Psoas muscle (tissue), 8 donors: Measurements from ENCODE around the gene RECQL5. TPM values are rescaled to one million over a fixed set of nuclear protein-coding genes. Genes with fewer than 3 reads are reported as not detected.

Experiments
- ATAC-seq, 4 donors: fragments of 200-7000 bp; cut with Tn5 transposase; one replicate each; pipeline ENCODE4 v1.9.1; 2020; ENCODE audit warnings: moderate library complexity in 3 of 4, mild to moderate bottlenecking in 2 of 4
- DNase-seq, 2 donors: peaks; one replicate each; pipeline ENCODE4 v3.0.0-alpha.2; 2020
- H3K27ac ChIP-seq: fragments of 200-600 bp; one replicate; pipeline ENCODE4 v1.8.0; 2022
- H3K27me3 ChIP-seq, 3 donors: fragments of 200-600 bp in 1 of 3; one replicate each; pipeline versions ENCODE4 v1.6.1 to v1.8.0; 2013 to 2022; ENCODE audit warnings: low read length in 2 of 3, mild to moderate bottlenecking in 2 of 3, moderate library complexity in 1 of 3; ENCODE audit not compliant: insufficient read depth in 3 of 3
- H3K36me3 ChIP-seq, 2 donors: fragments of 200-600 bp in 1 of 2; one replicate each; pipeline versions ENCODE4 v1.6.1 to v1.8.0; 2013 to 2022; ENCODE audit warnings: low read depth in 1 of 2, mild to moderate bottlenecking in 1 of 2, moderate library complexity in 1 of 2; ENCODE audit not compliant: insufficient read depth in 1 of 2
- H3K4me1 ChIP-seq: fragments of 200-600 bp; one replicate; pipeline ENCODE4 v1.8.0; 2022
- H3K4me3 ChIP-seq: fragments of 200-600 bp; one replicate; pipeline ENCODE4 v1.8.0; 2022; ENCODE audit warnings: mild to moderate bottlenecking
- H3K9me3 ChIP-seq: fragments of 200-600 bp; one replicate; pipeline ENCODE4 v1.8.0; 2022
- WGBS, 3 donors: extraction: QIAGEN DNeasy Blood & Tissue Kit; methylation state at CpG; one replicate each; pipeline versions ENCODE4 v1.1.6 to v1.1.7; 2013; 5-methylcytosine and 5-hydroxymethylcytosine counted together
- intact Hi-C, 2 donors: fragments of 100-400 bp; cut with DNase I; formaldehyde crosslinking; loops; one replicate each; pipeline versions ENCODE4 v1.11.0 to v1.14.2; 2022
- polyA plus RNA-seq, 3 donors: library from polyadenylated mRNA; stranded (reverse); fragments of 200-250 nt; gene quantifications; one replicate each; pipeline ENCODE4 v1.2.3, GENCODE V29; 2013
- total RNA-seq, 4 donors: library from RNA; stranded (reverse); fragmentation: NEBNext Ultra II Directional in 2 of 4; extraction: Animal tissue kit (Norgen Biotek cat#: 25700) in 2 of 4; gene quantifications; one replicate each; pipeline versions ENCODE4 v1.2.1 to v1.2.4, GENCODE V29; 2021 to 2023
- TF ChIP-seq, protein P1 (sequence below): fragments of 200-600 bp; IDR thresholded peaks from one replicate; pipeline ENCODE4 v1.8.0; 2022; ENCODE audit warnings: antibody characterized with exemption
- donor health status: healthy with polysubstance abuse.
- donor health status: DM: no; HTN: no; CAD: no; lungs with moderate emphysema.
- donor health status: Bipolar disorder and iron deficiency.
- donor health status: healthy.
- donor health status: DM: yes; HTN: yes; CAD: no.
- donor health status: DM: no; HTN: no; CAD: no.
- donor health status: DM: no; HTN: no; CAD: no.
- donor health status: DM: yes; HTN: yes; CAD: no.

RECQL5 gene
- total and polyA plus RNA-seq, 7 donors: 5.7 to 16.0 (median 8.0) TPM

DNA sequence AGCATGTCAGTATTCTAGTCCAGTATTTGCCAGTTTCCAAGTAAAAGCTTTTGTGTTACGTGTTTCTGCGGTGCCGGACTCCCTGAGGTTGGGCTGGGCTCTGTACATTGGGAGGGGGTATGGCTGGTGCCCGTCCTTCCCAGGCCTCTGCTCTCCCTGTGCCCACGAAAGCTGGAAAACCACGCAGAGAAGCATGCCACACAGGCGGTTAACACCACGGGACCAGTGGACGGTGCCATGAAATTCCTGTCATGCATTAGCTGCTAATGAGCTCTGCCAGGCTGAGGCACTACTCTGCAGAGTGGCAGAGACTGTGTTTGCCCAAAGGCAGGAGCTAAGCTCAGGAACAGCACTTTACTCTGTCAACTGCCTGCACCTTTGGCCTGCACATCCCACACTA is 25.6 kb downstream of the RECQL5 start:
- intact Hi-C loops: no loop called here
- Histone ChIP-seq H3K9me3 (no peaks in the 10 kb centered on the region), H3K36me3 (peaks cover 0 to 14% of the 10 kb centered on the region in 2 donors), H3K4me3 (no peak overlapping the region), H3K4me1 (peaks cover 5% of the 10 kb centered on the region), H3K27ac (no peak overlapping the region), H3K27me3 (no peaks in the 10 kb centered on the region)
- 47 to 61% (median 58%) methylated on average over 9 of the region's 9 CpGs for WGBS, 3 donors
- no peak for DNase-seq
- TF ChIP-seq, protein P1, sequence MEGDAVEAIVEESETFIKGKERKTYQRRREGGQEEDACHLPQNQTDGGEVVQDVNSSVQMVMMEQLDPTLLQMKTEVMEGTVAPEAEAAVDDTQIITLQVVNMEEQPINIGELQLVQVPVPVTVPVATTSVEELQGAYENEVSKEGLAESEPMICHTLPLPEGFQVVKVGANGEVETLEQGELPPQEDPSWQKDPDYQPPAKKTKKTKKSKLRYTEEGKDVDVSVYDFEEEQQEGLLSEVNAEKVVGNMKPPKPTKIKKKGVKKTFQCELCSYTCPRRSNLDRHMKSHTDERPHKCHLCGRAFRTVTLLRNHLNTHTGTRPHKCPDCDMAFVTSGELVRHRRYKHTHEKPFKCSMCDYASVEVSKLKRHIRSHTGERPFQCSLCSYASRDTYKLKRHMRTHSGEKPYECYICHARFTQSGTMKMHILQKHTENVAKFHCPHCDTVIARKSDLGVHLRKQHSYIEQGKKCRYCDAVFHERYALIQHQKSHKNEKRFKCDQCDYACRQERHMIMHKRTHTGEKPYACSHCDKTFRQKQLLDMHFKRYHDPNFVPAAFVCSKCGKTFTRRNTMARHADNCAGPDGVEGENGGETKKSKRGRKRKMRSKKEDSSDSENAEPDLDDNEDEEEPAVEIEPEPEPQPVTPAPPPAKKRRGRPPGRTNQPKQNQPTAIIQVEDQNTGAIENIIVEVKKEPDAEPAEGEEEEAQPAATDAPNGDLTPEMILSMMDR: no peak
- ATAC-seq: peak in 3 of 4 donors; percentile 35 to 61 (median 38)

GRCh38 chr17:75640556-75641119 is 26.3 kb downstream of the RECQL5 start:
- TF ChIP-seq, protein P1: no peak
- Histone ChIP-seq H3K4me1 (peaks cover 13% of the 10 kb centered on the region), H3K27me3 (no peaks in the 10 kb centered on the region), H3K9me3 (no peaks in the 10 kb centered on the region), H3K4me3 (no peak overlapping the region), H3K36me3 (peaks cover 0 to 7% of the 10 kb centered on the region in 2 donors), H3K27ac (no peak overlapping the region)
- no peak for ATAC-seq
- intact Hi-C loops: no loop called here
- WGBS, 3 donors: 94 to 96% (median 95%) methylated on average over 13 of the region's 13 CpGs
- DNase-seq: peak in 1 of 2 donors; percentile 17

- DNase-seq (peak in 1 of 2 donors; percentile 47), ATAC-seq (no peak)
- H3K36me3 ChIP-seq: peaks cover 0 to 2% of the 10 kb centered on the region in 2 donors
- no peak overlapping the region for H3K27ac ChIP-seq
- intact Hi-C loops: no loop called here
- no peak overlapping the region for H3K4me3 ChIP-seq
- no peaks in the 10 kb centered on the region for H3K9me3 ChIP-seq
- TF ChIP-seq, protein P1: no peak
- H3K4me1 ChIP-seq: peaks cover 19% of the 10 kb centered on the region
- WGBS, 3 donors: 91 to 95% (median 92%) methylated on average over 30 of the region's 30 CpGs
- no peaks in the 10 kb centered on the region for H3K27me3 ChIP-seq
These were observed 27.0 kb downstream of the RECQL5 start for GRCh38 chr17:75639771-75640555.

- Histone ChIP-seq H3K4me3 (no peak overlapping the region), H3K27ac (no peak overlapping the region), H3K9me3 (no peaks in the 10 kb centered on the region), H3K36me3 (no peaks in the 10 kb centered on the region), H3K27me3 (no peaks in the 10 kb centered on the region), H3K4me1 (peaks cover 26% of the 10 kb centered on the region)
- WGBS, 3 donors: 93 to 97% (median 94%) methylated on average over 3 of the region's 3 CpGs
- ATAC-seq (no peak), DNase-seq (peak in 1 of 2 donors; percentile 12)
- intact Hi-C loops: no loop called here
- TF ChIP-seq, protein P1: no peak
These were observed 27.6 kb downstream of the RECQL5 start for GRCh38 chr17:75639327-75639726.
